Endothelial cell of umbilical vein (primary cell): ENCODE data around the gene CPED1. TPM values are rescaled to one million over a fixed set of nuclear protein-coding genes. Genes with fewer than 3 reads are reported as not detected.
"Not testable (repeated sequence)": the region's sequence is repeated elsewhere in the genome, so short reads cannot be mapped to it uniquely, and the experiment has no call there.

Experiments
- BruUV-seq: library from RNA; stranded (reverse); fragments of 400-500 nt; replicated peaks from 2 replicates; lab custom pipeline; 2021; lab: Mats Ljungman, UMichigan
- CTCF ChIA-PET: fragments of 300-600, 350-600 bp; sonication (Branson Sonifier 250); formaldehyde crosslinking; loops from one replicate; lab custom pipeline; 2021; ENCODE audit warnings: antibody characterized with exemption, inconsistent platforms; lab: Charles Lee
- POLR2A ChIA-PET: fragments of 300-600, 350-600 bp; sonication (Branson Sonifier 250); formaldehyde crosslinking; loops from one replicate; lab custom pipeline; 2021; ENCODE audit warnings: antibody characterized with exemption, inconsistent platforms; lab: Charles Lee
- DNase-seq: peaks from one replicate; pipeline ENCODE4 v3.0.0-alpha.2; 2011; ENCODE audit warnings: low read depth, low spot score
- FAIRE-seq: peaks from 2 replicates; lab custom pipeline; 2011; peaks lifted over from hg19 to GRCh38; lab: Jason Lieb, UNC
- H2AFZ ChIP-seq: 2 replicates; pipeline ENCODE4 v1.6.0; 2012; ENCODE audit warnings: low read depth, low read length, control low read depth, inconsistent platforms
- H3K27ac ChIP-seq: 2 replicates; pipeline ENCODE4 v1.5.1; 2011; ENCODE audit warnings: low read depth, mild to moderate bottlenecking, control low read depth, low read length, moderate library complexity; ENCODE audit not compliant: insufficient read depth
- H3K27me3 ChIP-seq, 2 experiments: 2 replicates each; pipeline versions ENCODE4 v1.6.0 to v1.6.1; 2011; ENCODE audit warnings: low read length in 2 of 2, mixed read lengths in 1 of 2; ENCODE audit not compliant: control insufficient read depth in 2 of 2, insufficient read depth in 2 of 2
- H3K36me3 ChIP-seq, 2 experiments: 2 replicates in 1 of 2; 3 replicates in 1 of 2; pipeline ENCODE4 v1.5.1; 2011; ENCODE audit warnings: low read length in 2 of 2, mild to moderate bottlenecking in 1 of 2, moderate library complexity in 1 of 2; ENCODE audit not compliant: control insufficient read depth in 2 of 2, insufficient read depth in 2 of 2; ENCODE audit errors: extremely low read depth in 1 of 2
- H3K4me1 ChIP-seq: 3 replicates; pipeline ENCODE4 v1.5.1; 2011; ENCODE audit warnings: mild to moderate bottlenecking, low read length; ENCODE audit not compliant: control insufficient read depth, insufficient read depth; ENCODE audit errors: extremely low read depth
- H3K4me2 ChIP-seq: 2 replicates; pipeline ENCODE4 v1.6.1; 2011; ENCODE audit warnings: low read length, control low read depth, mixed read lengths; ENCODE audit not compliant: insufficient read depth
- H3K4me3 ChIP-seq, 3 experiments: fragments of 200-600 bp in 1 of 3; sonication (generic), shearing (Covaris generic) in 1 of 3; replicated peaks in 1 of 3; 2 replicates each; pipeline ENCODE4 v1.5.1; 2011 to 2016; ENCODE audit warnings: control low read depth in 3 of 3, low read length in 3 of 3, mild to moderate bottlenecking in 2 of 3, inconsistent platforms in 1 of 3, low read depth in 1 of 3, moderate library complexity in 1 of 3; ENCODE audit not compliant: insufficient read depth in 1 of 3
- H3K79me2 ChIP-seq: 2 replicates; pipeline ENCODE4 v1.6.0; 2012; ENCODE audit warnings: low read length, inconsistent platforms; ENCODE audit not compliant: control insufficient read depth, insufficient read depth
- H3K9ac ChIP-seq: replicated peaks from 2 replicates; pipeline ENCODE3; 2011; ENCODE audit warnings: low read length, control low read depth; ENCODE audit not compliant: insufficient read depth; ENCODE audit errors: extremely low read depth
- H3K9me1 ChIP-seq: replicated peaks from 3 replicates; pipeline ENCODE4 v1.6.0; 2011; ENCODE audit warnings: mild to moderate bottlenecking, low read length; ENCODE audit not compliant: control insufficient read depth, insufficient read depth; ENCODE audit errors: extremely low read depth
- H3K9me3 ChIP-seq: replicated peaks from 2 replicates; pipeline ENCODE4 v1.5.1; 2012; ENCODE audit warnings: low read length, inconsistent platforms; ENCODE audit not compliant: control insufficient read depth, insufficient read depth
- H4K20me1 ChIP-seq: replicated peaks from 2 replicates; pipeline ENCODE3; 2011; ENCODE audit warnings: mild to moderate bottlenecking, low read length; ENCODE audit not compliant: control insufficient read depth, insufficient read depth; ENCODE audit errors: extremely low read depth
- CTCF ChIP-seq, 2 donors: IDR thresholded peaks; 1 replicate in 1 of 2; 2 replicates in 1 of 2; pipeline ENCODE4 v1.5.1; 2011; ENCODE audit warnings: low read length in 2 of 2, mild to moderate bottlenecking in 2 of 2, moderate library complexity in 2 of 2, control low read depth in 1 of 2, inconsistent platforms in 1 of 2, low read depth in 1 of 2; ENCODE audit not compliant: insufficient read depth in 1 of 2; ENCODE audit errors: extremely low read depth in 1 of 2
- EZH2 ChIP-seq: IDR thresholded peaks from 2 replicates; pipeline ENCODE4 v1.6.1; 2012; ENCODE audit warnings: borderline replicate concordance, low read depth, mild to moderate bottlenecking, moderate library complexity, low read length, inconsistent platforms; ENCODE audit not compliant: severe bottlenecking
- FOS ChIP-seq: IDR thresholded peaks from 2 replicates; pipeline ENCODE4 v1.6.1; 2011; ENCODE audit warnings: mild to moderate bottlenecking, low read length, moderate library complexity, borderline replicate concordance; ENCODE audit not compliant: insufficient read depth
- GATA2 ChIP-seq: IDR thresholded peaks from 2 replicates; pipeline ENCODE4 v1.7.0; 2011; ENCODE audit warnings: low read depth, mild to moderate bottlenecking, moderate library complexity, mixed read lengths, low read length; ENCODE audit not compliant: insufficient read length, insufficient read depth
- JUN ChIP-seq: IDR thresholded peaks from 2 replicates; pipeline ENCODE4 v1.6.1; 2011; ENCODE audit warnings: borderline replicate concordance, low read depth; ENCODE audit not compliant: insufficient read length, insufficient read depth
- MAX ChIP-seq: IDR thresholded peaks from 2 replicates; pipeline ENCODE4 v1.6.1; 2011; ENCODE audit not compliant: insufficient read depth, insufficient read length
- MYC ChIP-seq: IDR thresholded peaks from one replicate; pipeline ENCODE4 v1.6.1; 2011; ENCODE audit warnings: mild to moderate bottlenecking, low read depth, low read length
- POLR2A ChIP-seq: IDR thresholded peaks from 2 replicates; pipeline ENCODE4 v1.6.1; 2012; ENCODE audit warnings: low read depth, mild to moderate bottlenecking, control low read depth, low read length
- POLR2AphosphoS5 ChIP-seq: IDR thresholded peaks from 2 replicates; pipeline ENCODE4 v1.6.1; 2012; ENCODE audit warnings: low read depth, mild to moderate bottlenecking, control low read depth, low read length, moderate library complexity; ENCODE audit not compliant: insufficient read depth
- dilution Hi-C: fragments of 300-500 bp; cut with MboI; formaldehyde crosslinking; loops from one replicate; pipeline ENCODE4 v1.15.0; 2019; ENCODE audit warnings: low sequenced_read_pairs; ENCODE audit not compliant: extremely low pct_ligation_motif_present
- intact Hi-C: fragments of 100-400 bp; cut with micrococcal nuclease; formaldehyde crosslinking; loops from one replicate; pipeline ENCODE4 v1.10.0; 2022
- polyA plus RNA-seq, 4 experiments: library from polyadenylated mRNA; depleted of rRNA in 3 of 4; stranded (reverse) in 3 of 4; unstranded in 1 of 4; fragments of >200 nt; gene quantifications; 2 replicates each; pipeline versions ENCODE4 v1.2.1 to v1.2.3, GENCODE V29; 2011 to 2012; ENCODE audit warnings: missing spikeins in 1 of 4
- total RNA-seq: library from RNA; stranded (reverse); gene quantifications from 2 replicates; pipeline ENCODE4 v1.2.3, GENCODE V29; 2021

Gene CPED1
- total and polyA plus RNA-seq, 2 donors (not counting 3 experiments of a cell fraction or from before 2014, with no cell fraction given): 0.22 to 3.0 TPM

GRCh38 chr7:121313793-121314676 lies 325.5 kb downstream of the CPED1 start:
- CTCF ChIA-PET: no interaction called here
- Histone ChIP-seq H3K4me1 (no peaks in the 10 kb centered on the region), H3K9me1 (no peaks in the 10 kb centered on the region), H3K4me3 (no peak overlapping the region), H3K9ac (no peak overlapping the region), H3K4me2 (no peak overlapping the region), H4K20me1 (no peaks in the 10 kb centered on the region), H3K36me3 (no peaks in the 10 kb centered on the region), H3K9me3 (no peaks in the 10 kb centered on the region), H2AFZ (no peak overlapping the region), H3K79me2 (no peaks in the 10 kb centered on the region), H3K27ac (no peak overlapping the region), H3K27me3 (peaks cover 0 to 3% of the 10 kb centered on the region in 2 experiments)
- DNase-seq (no peak), FAIRE-seq (no peak)
- intact Hi-C loops: no loop called here
- dilution Hi-C loops: no loop called here
- POLR2A ChIA-PET: no interaction called here
- no TSS peak for BruUV-seq
- no peak for TF ChIP-seq MAX
- TF ChIP-seq EZH2: no peak
- no peak for TF ChIP-seq CTCF (IDR thresholded peaks at IDR 0.05; ENCODE audit: extremely low read depth in 1 of 2, insufficient read depth in 1 of 2, low read depth in 1 of 2, low read length in 2 of 2)
- TF ChIP-seq MYC: no peak
- TF ChIP-seq FOS: no peak
- no peak for TF ChIP-seq JUN
- TF ChIP-seq GATA2: no peak
- no peak for TF ChIP-seq POLR2AphosphoS5
- no peak for TF ChIP-seq POLR2A

GRCh38 chr7:121315170-121315569 lies 326.7 kb downstream of the CPED1 start:
- H3K27ac ChIP-seq, H2AFZ ChIP-seq, dilution Hi-C loops, POLR2A ChIA-PET, H3K27me3 ChIP-seq, FAIRE-seq, BruUV-seq, H3K9me3 ChIP-seq, H3K79me2 ChIP-seq, intact Hi-C loops, CTCF ChIA-PET, H3K9me1 ChIP-seq, H4K20me1 ChIP-seq, H3K4me2 ChIP-seq, H3K36me3 ChIP-seq, H3K4me1 ChIP-seq, H3K9ac ChIP-seq, H3K4me3 ChIP-seq, DNase-seq: not testable (repeated sequence)
